Astrocyte of the cerebellum (primary cell): ENCODE data around the gene MYH13.

Source experiments
- DNase-seq: peaks from one replicate; pipeline ENCODE4 v3.0.0-alpha.2; 2011; ENCODE audit warnings: low read depth
- H3K4me3 ChIP-seq: 2 replicates; pipeline ENCODE4 v1.5.1; 2011; ENCODE audit warnings: mild to moderate bottlenecking, low read depth, low read length, moderate library complexity
- in situ Hi-C: cut with HindIII; loops from 2 replicates; pipeline ENCODE4 v1.10.0; 2017; ENCODE audit warnings: low sequenced_read_pairs
- TF ChIP-seq, protein P1 (sequence below): IDR thresholded peaks from 2 replicates; pipeline ENCODE4 v1.5.1; 2012; ENCODE audit warnings: low read length, low read depth, moderate library complexity, mild to moderate bottlenecking; ENCODE audit errors: missing control alignments

The MYH13 gene

DNA sequence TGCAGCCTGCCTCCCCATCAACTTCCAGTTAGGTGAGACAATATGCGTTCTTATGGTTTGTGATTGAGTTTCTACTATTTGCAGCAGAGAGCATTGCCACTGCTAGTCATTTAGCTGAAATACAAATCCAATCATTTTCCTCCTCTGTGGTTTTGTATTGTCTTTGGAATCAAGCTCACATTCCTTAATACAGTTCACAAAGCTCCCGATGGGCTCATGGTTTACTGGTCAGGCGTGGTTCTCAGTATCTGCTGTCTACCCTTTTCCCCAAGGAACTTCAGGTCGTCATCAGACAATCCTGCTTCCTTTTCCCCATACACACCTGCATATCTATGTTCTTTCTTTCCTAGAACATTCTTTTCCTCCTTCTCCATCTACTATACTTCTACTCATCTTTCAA lies 104.8 kb downstream of the MYH13 start:
- TF ChIP-seq, protein P1, sequence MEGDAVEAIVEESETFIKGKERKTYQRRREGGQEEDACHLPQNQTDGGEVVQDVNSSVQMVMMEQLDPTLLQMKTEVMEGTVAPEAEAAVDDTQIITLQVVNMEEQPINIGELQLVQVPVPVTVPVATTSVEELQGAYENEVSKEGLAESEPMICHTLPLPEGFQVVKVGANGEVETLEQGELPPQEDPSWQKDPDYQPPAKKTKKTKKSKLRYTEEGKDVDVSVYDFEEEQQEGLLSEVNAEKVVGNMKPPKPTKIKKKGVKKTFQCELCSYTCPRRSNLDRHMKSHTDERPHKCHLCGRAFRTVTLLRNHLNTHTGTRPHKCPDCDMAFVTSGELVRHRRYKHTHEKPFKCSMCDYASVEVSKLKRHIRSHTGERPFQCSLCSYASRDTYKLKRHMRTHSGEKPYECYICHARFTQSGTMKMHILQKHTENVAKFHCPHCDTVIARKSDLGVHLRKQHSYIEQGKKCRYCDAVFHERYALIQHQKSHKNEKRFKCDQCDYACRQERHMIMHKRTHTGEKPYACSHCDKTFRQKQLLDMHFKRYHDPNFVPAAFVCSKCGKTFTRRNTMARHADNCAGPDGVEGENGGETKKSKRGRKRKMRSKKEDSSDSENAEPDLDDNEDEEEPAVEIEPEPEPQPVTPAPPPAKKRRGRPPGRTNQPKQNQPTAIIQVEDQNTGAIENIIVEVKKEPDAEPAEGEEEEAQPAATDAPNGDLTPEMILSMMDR: no peak
- in situ Hi-C loops: no loop called here
- no peak overlapping the region for H3K4me3 ChIP-seq
- DNase-seq: no peak

DNA sequence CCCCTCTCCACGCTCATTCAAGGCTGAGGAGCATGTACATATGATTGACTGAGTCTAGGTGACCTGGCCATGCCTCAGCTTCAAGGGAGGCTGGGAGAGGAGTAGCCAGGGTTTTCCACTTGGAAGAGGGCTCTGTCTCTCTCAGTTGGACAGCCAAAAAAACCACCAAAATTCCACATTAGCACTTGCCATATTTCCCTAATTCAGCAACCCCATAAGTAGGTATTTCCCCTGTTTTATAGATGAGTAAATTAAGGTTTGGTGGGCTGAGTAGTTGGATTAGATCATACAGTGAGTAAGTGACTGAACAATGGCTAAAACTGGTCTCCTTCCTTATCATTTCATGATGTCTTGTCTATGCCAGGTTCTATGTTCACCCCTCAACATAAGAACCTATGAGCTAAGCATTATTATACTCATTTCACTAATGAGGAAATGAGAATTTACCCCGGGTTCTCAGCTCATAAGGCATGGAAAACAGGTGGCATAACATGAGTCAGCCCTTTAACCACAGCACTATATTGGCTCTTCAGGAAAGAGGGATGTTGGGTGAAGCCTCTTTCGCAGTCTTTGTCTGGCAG lies 106.4 kb downstream of the MYH13 start:
- TF ChIP-seq, protein P1: no peak
- no peak overlapping the region for H3K4me3 ChIP-seq
- no peak for DNase-seq
- in situ Hi-C loops: no loop called here

DNA sequence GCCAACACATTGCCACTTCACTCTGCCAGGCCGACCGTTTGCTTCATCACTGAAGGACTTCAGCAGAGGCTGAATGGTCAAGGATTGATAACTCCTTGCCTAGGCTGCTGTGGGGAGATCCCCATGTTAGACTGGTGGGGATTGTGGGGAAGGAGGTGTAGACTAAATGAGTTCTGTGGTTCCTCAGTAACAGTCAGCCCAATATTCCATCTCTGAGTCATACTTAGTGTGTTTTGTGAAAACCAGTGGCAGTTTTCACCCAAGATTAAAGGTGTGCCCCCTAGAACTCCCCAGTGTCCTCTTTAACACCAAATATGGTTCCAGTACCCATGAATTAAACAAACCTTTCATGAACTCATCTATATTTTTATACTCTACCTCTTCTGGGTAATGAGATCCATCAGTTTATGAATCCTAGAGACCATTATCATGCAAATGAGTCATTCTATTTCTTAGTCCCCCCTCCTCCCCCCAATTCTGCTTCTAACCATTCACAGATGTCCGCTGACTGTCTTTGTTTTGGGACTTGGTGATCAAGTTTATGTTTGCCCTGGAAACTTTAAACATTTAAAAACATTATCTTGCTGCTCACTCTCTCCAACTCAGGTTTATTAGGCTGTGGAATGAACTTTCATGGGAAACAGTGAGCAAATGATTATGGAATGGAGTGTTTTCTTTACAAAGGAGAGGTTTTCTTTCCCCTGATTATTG lies 107.6 kb downstream of the MYH13 start:
- in situ Hi-C loops: no loop called here
- TF ChIP-seq, protein P1: no peak
- DNase-seq: no peak

DNA sequence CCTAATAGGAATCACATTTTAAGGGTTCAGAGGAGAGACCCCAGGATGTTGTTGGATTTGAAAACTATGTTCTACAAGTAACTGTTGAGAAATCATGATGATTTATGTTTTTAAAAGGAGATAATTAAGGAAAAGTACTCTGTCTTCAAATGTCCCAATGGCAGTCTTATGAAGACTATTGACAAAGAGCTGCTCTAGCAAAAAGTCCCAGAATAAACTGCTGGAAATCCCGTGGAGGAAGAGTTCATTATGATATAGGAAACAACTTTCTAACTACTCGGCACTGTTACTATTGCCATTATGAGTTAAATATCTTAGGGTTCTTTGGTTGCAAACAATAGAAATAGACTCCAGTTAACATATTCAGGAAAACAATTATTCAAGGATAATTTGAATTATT lies 108.8 kb downstream of the MYH13 start:
- no peak overlapping the region for H3K4me3 ChIP-seq
- no peak for DNase-seq
- in situ Hi-C loops: no loop called here
- TF ChIP-seq, protein P1: no peak

More for the DNA sequence above, 107.6 kb downstream of the MYH13 start:
- no peak overlapping the region for H3K4me3 ChIP-seq

DNA sequence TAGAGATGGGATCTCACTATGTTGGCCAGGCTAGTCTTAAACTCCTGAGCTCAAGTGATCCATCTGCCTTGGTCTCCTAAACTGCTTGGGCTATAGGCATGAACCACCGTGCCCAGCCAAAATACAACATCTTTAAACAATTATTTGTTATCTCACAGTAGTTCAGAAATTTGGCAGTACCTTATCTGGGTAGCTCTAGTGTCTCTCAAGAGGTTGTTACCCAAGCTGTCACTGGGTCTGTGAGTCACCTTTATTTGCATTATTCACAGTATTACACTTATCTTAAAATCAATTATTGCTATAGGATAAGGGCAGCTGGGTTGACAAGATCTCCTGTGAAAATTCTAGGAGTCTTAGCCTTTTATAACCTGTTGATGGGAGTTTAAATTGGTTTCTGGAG lies 110.4 kb downstream of the MYH13 start:
- in situ Hi-C loops: no loop called here
- no peak for DNase-seq
- H3K4me3 ChIP-seq: no peak overlapping the region
- TF ChIP-seq, protein P1: no peak

DNA sequence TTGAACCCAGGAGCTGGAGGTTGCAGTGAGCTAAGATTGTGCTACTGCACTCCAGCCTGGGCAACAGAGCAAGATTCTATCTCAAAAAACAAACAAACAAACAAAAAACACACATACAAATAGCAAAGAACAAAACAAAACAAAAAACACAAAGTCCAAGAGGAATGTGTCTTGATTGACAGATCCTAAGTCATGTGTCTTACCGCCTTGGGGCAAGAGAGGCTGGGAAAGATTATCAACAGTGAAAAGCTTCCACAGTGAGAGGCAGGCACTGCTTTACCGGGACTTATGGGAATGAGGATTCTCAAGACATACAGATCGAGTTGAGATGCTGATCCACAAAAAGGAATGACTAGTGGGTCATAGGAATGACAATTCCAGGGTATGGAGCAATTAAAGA lies 111.7 kb downstream of the MYH13 start:
- H3K4me3 ChIP-seq: no peak overlapping the region
- DNase-seq: no peak
- in situ Hi-C loops: no loop called here
- TF ChIP-seq, protein P1: no peak
